HG02763 (cell line): Measurements from ENCODE around the gene RBPJL.
"Not testable (repeated sequence)": the region's sequence is repeated elsewhere in the genome, so short reads cannot be mapped to it uniquely, and the experiment has no call there.

ENCODE experiments used
- ATAC-seq: cut with Tn5 transposase; IDR thresholded peaks from one replicate; pipeline ENCODE4 v1.9.1; 2021; ENCODE audit warnings: mild to moderate bottlenecking, moderate library complexity; ENCODE audit not compliant: unreplicated experiment

Gene RBPJL

DNA sequence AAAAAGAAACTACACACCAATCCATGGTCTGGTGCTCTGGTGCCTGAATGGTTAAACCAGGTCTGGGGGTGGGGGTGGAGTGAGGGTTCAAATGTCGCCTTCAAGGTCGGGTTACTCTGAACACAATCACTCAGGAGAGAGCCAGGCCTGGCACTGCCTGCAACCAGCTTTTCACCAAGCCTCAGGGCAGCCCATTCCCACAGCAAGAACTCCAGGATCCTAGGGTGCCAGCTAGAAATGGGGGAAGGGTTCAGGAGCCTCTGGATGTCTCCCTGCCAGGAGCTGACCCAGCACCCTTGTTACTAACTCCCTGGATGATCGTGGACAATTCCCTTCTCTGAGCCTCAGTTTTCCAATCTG, 34.9 kb downstream of the RBPJL start:
- no peak for ATAC-seq

DNA sequence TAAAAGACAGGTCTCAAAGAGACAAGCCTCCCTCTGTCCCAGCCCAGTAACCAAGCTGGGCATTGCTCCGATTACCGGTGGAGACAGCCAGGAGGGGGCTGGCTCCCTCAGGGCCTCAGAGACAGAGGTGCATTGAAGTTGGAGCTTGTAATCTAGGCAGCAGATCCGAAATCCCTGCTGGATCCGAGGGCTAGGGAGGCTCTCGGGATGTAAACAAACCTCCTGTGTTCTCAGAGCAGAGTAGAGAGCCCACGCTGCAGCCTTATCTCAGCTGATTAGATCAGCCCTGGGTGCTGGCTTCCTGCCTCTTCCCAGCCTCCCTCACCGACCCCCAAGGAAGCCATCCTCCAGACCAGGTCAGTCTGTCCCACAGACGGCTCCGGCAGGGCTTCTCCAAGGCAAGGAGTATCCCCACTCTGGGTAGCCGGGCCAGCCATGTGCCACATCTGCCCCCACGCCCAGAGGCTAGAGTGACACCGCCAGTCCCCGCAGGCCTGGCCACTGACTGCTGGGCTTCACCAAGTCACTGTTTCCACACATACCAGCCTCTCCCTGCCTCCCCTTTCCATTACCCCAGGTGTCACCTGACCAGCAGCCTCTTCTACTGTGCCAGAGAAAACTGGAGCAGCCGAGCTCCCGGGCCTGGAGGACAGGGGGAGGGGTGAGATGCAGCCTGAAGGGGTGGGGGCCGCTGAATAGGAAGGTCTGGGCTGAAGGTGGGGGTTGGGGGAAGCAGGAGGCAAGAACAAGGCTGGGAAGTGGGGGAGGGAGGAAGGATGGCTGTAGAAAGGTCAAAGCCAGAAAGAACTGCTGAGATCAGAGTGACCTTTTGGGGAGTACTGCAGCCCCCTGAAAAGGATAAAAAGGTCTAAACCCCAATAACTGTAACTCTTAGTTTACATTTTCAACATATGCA, 35.6 kb downstream of the RBPJL start:
- no peak for ATAC-seq

DNA sequence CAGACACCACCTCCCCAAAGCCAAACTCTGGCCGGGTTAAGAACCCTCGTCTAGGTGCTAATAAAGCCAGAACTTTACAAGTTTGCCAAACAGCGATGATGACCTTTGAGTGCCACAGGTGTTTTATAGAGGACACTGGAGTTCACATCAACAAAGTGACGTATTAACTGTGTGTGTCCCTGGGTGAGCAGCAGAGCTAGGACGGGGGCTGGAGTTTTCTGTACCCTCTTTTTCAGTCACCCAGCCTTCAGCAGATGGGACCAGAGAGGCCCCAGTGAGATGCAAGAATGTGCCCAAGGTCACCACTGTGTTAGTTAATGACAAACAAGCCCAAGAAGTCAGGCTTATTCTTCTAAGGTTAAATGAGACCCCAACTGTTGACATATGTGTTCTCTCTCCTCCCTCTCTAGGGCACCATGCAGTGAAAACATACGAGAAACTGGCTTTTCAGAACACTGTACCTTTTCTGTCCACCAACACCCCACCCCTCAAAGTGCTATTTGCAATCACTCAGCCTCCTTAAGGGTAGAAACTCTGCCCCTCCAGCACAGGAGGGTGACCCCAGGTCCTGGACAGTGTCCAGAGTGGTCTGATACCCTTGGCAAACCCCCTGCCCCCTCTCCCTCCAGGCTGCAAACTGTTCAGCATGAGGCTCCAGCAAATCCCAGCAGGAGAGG, 36.4 kb downstream of the RBPJL start:
- ATAC-seq = no peak

DNA sequence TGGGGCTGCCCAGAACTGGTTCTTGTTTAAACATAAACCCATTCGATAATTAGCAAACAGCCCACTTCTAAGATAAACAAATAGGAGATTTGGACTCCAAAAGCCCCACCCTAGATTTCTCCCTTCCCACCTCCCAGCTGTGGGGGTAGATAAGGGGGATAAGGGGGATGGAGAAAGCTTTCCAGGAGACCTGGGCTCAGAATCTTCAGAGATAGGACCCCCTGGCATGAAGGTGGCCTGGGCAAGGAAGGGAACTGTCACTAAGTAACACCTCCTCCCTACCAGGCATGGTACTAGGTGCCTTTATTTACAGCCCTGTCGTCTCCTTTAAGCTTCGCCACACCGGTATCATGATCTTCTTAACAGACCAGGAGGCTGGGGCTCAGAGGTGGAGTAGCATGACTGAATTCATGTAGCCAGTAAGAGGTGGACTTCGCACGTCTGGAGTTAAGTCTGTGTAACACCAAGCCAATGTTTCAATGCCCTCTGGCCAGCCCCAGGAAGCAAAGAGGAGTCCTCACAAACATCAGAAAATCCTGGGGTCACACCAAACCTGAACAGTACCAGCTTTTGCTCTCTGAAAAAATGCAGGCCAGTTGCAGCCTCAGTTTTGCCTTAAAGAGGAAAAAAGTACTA, 37.0 kb downstream of the RBPJL start:
- ATAC-seq = no peak

DNA sequence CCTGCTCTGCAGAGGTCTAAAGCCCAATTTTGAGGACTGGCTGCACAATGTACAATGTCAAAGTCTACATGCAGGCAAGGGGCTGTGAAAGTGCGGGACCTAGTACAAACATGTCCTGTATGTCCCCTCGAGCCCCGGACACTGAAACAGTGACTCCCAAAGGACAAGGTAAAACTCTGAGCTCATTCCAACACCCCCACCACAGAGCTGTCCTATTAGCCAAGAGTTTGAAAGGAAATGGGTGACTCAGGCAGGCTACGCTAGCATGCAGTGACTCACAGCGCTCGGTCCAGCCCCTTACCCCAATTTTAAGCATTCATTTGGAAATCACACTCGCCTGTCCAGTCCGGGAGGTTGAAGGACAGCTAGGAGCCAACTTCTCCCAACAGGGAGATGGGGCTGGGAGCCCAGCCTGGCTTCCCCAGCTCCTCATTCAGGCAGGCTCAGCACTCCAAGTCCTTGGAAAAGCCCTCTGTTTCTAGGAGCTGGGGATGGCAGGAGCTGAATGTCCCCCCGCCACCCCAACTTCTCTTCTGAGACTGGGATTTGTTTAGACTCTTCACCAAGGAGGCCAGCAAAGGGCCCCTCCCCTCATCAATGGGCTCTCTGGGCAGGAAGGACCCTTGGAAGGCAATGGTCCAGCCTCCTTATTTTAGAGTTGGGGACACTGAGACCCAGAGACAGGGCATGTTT, 37.7 kb downstream of the RBPJL start:
- no peak for ATAC-seq

DNA sequence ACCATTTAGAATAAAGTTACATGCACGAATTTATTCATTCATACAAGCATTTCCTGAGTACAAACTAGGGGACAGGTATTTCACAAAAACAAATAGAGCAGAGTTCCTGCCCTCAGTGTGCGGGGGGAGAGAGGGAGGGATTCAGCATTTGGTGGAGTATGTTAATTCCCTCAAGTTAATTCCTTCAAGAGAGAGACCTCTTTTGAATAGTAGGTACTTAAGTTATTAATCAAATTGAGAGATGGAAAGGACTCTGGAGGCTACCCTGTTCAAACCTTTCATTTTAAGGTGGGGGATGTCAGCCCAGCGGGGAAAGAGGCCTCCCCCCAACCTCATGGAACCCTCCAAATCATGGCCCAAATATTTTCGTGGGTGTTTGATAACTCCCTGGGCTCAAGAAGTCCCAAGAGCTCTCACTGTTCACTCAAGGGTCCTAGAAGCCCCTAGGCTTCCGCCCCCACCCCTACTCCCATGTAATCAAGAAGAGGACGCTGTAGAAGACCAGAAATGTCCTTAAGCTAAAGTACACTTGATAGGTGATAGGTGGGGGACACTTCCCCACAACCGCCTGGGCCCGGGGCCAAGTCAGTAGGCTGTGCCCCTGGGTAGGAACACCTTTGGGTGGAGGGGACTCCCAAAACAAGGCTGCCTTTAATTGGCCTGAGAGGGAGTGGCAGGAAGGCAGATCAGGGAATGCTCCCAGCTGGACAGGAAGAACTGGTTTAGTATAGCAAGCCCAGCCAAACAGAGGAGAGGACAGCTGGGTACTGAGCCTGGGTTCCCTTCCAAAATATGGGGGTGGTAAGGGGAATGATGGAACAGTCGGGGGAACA, 38.7 kb downstream of the RBPJL start:
- ATAC-seq = no peak

- no peak for ATAC-seq
Measured at GRCh38 chr20:45346291-45346718, 39.7 kb downstream of the RBPJL start.

GRCh38 chr20:45346851-45347250, 40.2 kb downstream of the RBPJL start:
- no peak for ATAC-seq

GRCh38 chr20:45347297-45347935, 40.8 kb downstream of the RBPJL start:
- no peak for ATAC-seq

- ATAC-seq = no peak
Measured at GRCh38 chr20:45347936-45348778, 41.5 kb downstream of the RBPJL start, which contains the start of gene SDC4. Gene SDC4, minus strand, starts transcription at chr20:45348424. Its CDS starts 40 bp downstream, at chr20:45348384.

- no peak for ATAC-seq
Measured at GRCh38 chr20:45350217-45350616, 43.6 kb downstream of the RBPJL start.

- ATAC-seq = not testable (repeated sequence)
Measured at GRCh38 chr20:45350795-45351194, 44.2 kb downstream of the RBPJL start.

DNA sequence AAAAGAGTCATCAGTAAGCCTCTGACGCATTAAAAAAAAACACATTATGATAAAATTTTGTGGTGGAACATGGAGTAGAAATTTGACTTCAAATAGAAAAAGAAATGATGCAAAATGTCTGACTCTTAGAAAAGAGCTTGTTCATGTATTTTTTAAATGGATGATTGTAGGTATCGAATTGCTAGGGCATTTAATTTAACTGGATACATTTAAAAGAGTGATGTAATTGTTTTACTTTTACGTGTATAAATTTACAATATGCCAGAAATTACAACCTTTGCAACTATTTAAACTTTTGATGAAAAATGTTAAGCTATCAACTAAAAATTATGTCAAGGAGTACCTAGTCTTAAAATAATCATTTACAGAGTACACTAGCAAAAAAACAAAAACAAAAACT, 46.1 kb downstream of the RBPJL start:
- no peak for ATAC-seq

DNA sequence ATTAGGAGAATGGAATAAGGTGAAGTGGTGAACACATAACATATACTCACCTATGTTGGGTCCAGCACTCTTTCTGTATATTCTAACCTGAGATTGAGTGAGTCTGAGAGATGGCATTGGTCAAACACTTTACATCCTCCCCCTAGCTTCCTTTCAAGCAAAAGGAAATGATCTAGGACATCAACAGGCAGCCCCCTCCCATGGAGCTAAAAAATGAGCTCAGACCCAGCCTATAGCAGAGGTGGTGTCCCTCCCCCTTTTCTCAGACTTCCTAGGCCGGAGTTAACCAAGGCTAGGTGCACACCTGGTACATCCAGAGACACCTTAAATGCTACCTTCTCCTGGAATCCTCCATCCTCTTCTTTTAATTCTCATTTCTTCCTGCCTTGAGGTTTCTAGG, 47.1 kb downstream of the RBPJL start:
- no peak for ATAC-seq

- ATAC-seq = no peak
Measured at GRCh38 chr20:45354423-45355208, 48.0 kb downstream of the RBPJL start.

DNA sequence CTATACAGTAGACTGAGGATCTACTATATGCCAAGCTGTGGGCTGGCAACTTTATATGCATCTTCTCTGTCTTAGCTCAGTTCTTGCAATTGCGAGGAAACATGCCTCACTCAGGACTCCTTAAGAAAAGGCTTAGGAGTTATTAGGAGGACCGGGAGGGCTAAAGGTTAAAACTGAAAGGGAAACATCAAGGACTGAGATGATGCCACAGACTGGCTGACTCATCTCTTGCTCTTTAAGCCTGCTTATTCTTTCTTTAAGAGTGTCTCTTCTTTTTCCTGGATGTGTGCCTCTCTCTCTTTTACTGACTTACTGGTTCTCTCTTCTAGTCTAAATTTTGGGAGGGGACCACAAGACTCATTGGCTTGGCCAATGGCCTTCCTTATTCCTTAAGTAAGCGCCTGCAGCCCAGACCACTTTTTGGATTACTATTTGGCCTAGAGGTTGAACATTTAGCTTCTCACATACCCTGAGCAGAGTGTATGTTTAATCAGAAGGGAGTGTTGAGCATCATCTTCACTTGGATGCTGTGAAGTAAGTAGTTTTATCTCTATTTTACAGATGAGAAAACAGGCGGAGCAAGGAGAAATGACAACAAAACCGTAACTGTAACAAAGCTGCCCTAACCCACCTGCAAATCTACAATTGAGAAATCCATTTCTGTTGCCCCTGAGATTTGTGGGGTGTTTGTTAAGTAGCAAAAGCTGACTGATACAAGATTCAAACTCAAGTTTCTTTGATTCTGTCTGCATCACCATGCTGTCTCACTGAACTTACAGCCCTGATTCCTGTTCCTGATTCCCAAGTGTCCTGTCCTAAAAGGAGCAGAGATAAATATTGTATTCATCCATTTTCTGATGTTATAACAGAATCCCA, 48.8 kb downstream of the RBPJL start:
- no peak for ATAC-seq
